ENCODE measurements around the gene RASSF8.

The RASSF8 gene

DNA sequence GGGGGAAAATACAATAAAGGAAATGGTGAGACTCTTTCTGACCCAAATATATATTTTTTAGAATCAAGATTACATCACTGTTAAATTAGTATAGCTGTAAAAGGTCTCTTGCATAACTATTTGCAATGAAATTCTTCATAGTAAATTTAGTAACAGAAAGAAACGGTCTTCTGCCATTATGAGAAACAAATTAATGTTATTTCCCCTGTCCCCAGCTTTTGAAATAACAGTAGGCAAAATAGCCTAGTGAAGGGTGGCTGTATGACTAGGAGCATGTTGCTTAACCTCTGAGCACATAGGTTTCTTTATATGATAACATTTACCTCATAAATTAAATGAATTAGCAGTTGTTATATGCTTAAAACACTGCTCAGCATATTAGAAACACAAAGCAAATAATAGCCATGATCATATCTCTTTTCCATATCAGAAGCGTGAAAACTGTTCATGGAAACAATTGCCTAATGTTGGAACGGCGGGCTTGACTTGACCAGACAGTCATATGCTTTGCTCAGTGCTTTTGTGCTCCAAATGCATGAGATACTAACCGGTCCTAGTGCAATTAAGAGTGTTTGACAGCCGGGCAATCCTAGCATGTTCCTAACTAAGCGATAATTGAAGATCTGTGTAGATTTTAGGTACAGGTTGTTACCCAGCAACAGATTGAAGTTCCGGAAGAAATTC is 142.3 kb downstream of the RASSF8 start:
- Histone ChIP-seq H3K9me3 (ENCODE audit: control insufficient read depth, low read depth, low read length) (no peaks in the 10 kb centered on the region), H3K27ac (ENCODE audit: low read length) (no peak overlapping the region)

DNA sequence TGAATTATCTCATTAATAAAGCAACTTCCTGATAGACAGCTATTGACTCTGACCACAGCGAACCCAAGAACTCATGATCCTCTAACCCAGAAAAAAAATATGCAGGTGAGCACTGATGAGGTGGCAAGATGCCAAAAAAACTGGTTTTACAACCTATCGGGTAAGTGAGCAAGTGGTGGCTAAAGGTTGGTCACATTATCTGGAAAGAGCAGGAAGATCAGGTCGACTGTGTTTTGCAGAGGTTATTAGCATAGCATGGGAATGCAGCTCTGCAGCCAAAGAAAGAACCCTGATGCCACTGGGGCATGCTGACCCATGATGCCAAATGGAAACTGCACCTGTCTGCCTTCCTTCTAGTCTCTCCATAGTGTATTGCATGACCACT is 142.9 kb downstream of the RASSF8 start:
- no peaks in the 10 kb centered on the region for H3K4me1 ChIP-seq (ENCODE audit: control insufficient read depth, low read depth, low read length)
- no peak overlapping the region for H3K27ac ChIP-seq (ENCODE audit: low read length)
- H3K4me3 ChIP-seq (ENCODE audit: low read length) = no peak overlapping the region

More for the DNA sequence above, 142.3 kb downstream of the RASSF8 start:
- no peaks in the 10 kb centered on the region for H3K27me3 ChIP-seq (ENCODE audit: control insufficient read depth, insufficient read depth, low read length)
- no peaks in the 10 kb centered on the region for H3K36me3 ChIP-seq (ENCODE audit: control insufficient read depth, low read depth, low read length)
- H3K4me3 ChIP-seq (ENCODE audit: low read length) = no peak overlapping the region
- H3K9ac ChIP-seq (ENCODE audit: low read length) = no peak overlapping the region
- H3K4me1 ChIP-seq (ENCODE audit: control insufficient read depth, low read depth, low read length) = no peaks in the 10 kb centered on the region

DNA sequence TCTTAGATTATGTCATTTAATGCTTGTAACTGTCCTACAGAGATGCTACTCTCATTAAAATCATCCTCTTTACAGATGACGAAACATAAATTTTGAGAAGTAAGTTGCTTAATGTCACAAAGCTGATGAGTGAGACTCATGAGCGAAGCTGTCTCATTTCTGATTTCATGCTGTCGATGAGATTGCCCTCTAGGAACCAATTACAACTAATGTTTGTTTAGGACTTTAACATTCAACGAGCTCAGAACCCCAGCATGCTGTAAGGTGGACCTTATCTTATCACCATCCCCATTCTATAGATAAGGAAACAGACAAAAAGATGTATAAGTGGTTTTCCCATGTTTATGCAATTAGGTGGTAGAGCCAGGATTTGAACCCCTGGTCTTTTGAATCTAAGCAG is 143.3 kb downstream of the RASSF8 start:
- Histone ChIP-seq H3K4me3 (ENCODE audit: low read length) (no peak overlapping the region), H3K9me3 (ENCODE audit: control insufficient read depth, low read depth, low read length) (no peaks in the 10 kb centered on the region), H3K4me1 (ENCODE audit: control insufficient read depth, low read depth, low read length) (no peaks in the 10 kb centered on the region), H3K27ac (ENCODE audit: low read length) (no peak overlapping the region), H3K27me3 (ENCODE audit: control insufficient read depth, insufficient read depth, low read length) (no peaks in the 10 kb centered on the region), H3K36me3 (ENCODE audit: control insufficient read depth, low read depth, low read length) (no peaks in the 10 kb centered on the region), H3K9ac (ENCODE audit: low read length) (no peak overlapping the region)

More for the DNA sequence above, 142.9 kb downstream of the RASSF8 start:
- Histone ChIP-seq H3K36me3 (ENCODE audit: control insufficient read depth, low read depth, low read length) (no peaks in the 10 kb centered on the region), H3K27me3 (ENCODE audit: control insufficient read depth, insufficient read depth, low read length) (no peaks in the 10 kb centered on the region), H3K9me3 (ENCODE audit: control insufficient read depth, low read depth, low read length) (no peaks in the 10 kb centered on the region), H3K9ac (ENCODE audit: low read length) (no peak overlapping the region)

GRCh38 chr12:26102953-26103352 is 144.5 kb downstream of the RASSF8 start:
- no peak overlapping the region for H3K27ac ChIP-seq (ENCODE audit: low read length)
- H3K9ac ChIP-seq (ENCODE audit: low read length) = no peak overlapping the region
- H3K4me1 ChIP-seq (ENCODE audit: control insufficient read depth, low read depth, low read length) = no peaks in the 10 kb centered on the region
- no peaks in the 10 kb centered on the region for H3K36me3 ChIP-seq (ENCODE audit: control insufficient read depth, low read depth, low read length)
- H3K27me3 ChIP-seq (ENCODE audit: control insufficient read depth, insufficient read depth, low read length) = no peaks in the 10 kb centered on the region
- H3K9me3 ChIP-seq (ENCODE audit: control insufficient read depth, low read depth, low read length) = no peaks in the 10 kb centered on the region
- no peak overlapping the region for H3K4me3 ChIP-seq (ENCODE audit: low read length)

GRCh38 chr12:26106347-26106746 is 147.9 kb downstream of the RASSF8 start:
- Histone ChIP-seq H3K4me3 (ENCODE audit: low read length) (no peak overlapping the region), H3K36me3 (ENCODE audit: control insufficient read depth, low read depth, low read length) (no peaks in the 10 kb centered on the region), H3K4me1 (ENCODE audit: control insufficient read depth, low read depth, low read length) (peaks cover 3% of the 10 kb centered on the region), H3K27me3 (ENCODE audit: control insufficient read depth, insufficient read depth, low read length) (no peaks in the 10 kb centered on the region), H3K27ac (ENCODE audit: low read length) (no peak overlapping the region), H3K9me3 (ENCODE audit: control insufficient read depth, low read depth, low read length) (no peaks in the 10 kb centered on the region), H3K9ac (ENCODE audit: low read length) (no peak overlapping the region)

GRCh38 chr12:26108915-26109314 is 150.4 kb downstream of the RASSF8 start:
- no peak overlapping the region for H3K9ac ChIP-seq (ENCODE audit: low read length)
- H3K27me3 ChIP-seq (ENCODE audit: control insufficient read depth, insufficient read depth, low read length) = peaks cover 19% of the 10 kb centered on the region
- no peaks in the 10 kb centered on the region for H3K9me3 ChIP-seq (ENCODE audit: control insufficient read depth, low read depth, low read length)
- H3K4me3 ChIP-seq (ENCODE audit: low read length) = no peak overlapping the region
- H3K4me1 ChIP-seq (ENCODE audit: control insufficient read depth, low read depth, low read length) = peaks cover 19% of the 10 kb centered on the region
- no peaks in the 10 kb centered on the region for H3K36me3 ChIP-seq (ENCODE audit: control insufficient read depth, low read depth, low read length)
- no peak overlapping the region for H3K27ac ChIP-seq (ENCODE audit: low read length)

GRCh38 chr12:26109343-26109881 is 150.9 kb downstream of the RASSF8 start:
- Histone ChIP-seq H3K27me3 (ENCODE audit: control insufficient read depth, insufficient read depth, low read length) (peaks cover 19% of the 10 kb centered on the region), H3K9me3 (ENCODE audit: control insufficient read depth, low read depth, low read length) (no peaks in the 10 kb centered on the region), H3K9ac (ENCODE audit: low read length) (no peak overlapping the region), H3K36me3 (ENCODE audit: control insufficient read depth, low read depth, low read length) (no peaks in the 10 kb centered on the region), H3K27ac (ENCODE audit: low read length) (no peak overlapping the region), H3K4me3 (ENCODE audit: low read length) (no peak overlapping the region), H3K4me1 (ENCODE audit: control insufficient read depth, low read depth, low read length) (peaks cover 19% of the 10 kb centered on the region)

DNA sequence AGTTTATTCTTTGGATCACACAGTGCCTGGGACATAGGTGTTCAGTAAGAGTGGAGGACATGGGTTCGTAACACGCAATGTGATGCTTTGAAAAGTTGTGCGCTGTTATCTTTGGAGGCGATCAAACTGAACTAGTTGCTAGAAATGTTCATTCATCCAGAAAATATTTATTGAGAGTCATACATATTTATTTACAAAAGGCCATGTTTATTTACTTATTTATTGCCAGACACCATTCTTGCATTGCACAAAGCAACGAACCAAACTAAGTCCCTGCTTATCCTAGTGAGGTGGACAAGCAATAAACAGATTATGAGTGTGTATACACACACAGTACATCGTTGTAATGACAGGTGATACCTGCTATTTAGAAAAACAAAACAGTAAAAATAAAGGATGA is 153.8 kb downstream of the RASSF8 start:
- peaks cover 26% of the 10 kb centered on the region for H3K4me1 ChIP-seq (ENCODE audit: control insufficient read depth, low read depth, low read length)
- peaks cover 46% of the 10 kb centered on the region for H3K27me3 ChIP-seq (ENCODE audit: control insufficient read depth, insufficient read depth, low read length)
- no peaks in the 10 kb centered on the region for H3K36me3 ChIP-seq (ENCODE audit: control insufficient read depth, low read depth, low read length)
- no peak overlapping the region for H3K27ac ChIP-seq (ENCODE audit: low read length)
- peak overlapping the region; percentile 63 for H3K4me3 ChIP-seq (ENCODE audit: low read length)
- H3K9ac ChIP-seq (ENCODE audit: low read length) = no peak overlapping the region
- H3K9me3 ChIP-seq (ENCODE audit: control insufficient read depth, low read depth, low read length) = no peaks in the 10 kb centered on the region

DNA sequence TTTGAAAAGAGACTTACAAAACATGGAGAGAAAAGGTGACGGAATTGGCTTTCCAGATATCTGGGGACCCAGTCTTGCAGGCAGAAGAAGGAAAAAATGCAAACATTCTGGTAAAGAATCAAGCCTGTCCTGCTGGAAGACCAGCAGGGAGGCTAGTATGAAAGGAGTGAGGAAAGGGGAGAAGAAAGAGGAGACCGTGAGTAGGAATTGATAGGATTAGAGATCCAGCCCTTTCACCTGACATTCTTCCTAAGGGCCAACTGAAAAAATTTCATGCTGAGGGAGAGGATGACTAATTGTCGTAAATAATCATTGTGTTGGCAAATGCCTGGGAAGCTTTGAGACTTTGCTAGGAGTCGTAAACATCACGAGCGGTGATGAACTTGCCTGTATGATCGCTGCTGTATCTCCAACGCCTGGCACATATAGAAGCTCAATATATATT is 154.2 kb downstream of the RASSF8 start:
- H3K9ac ChIP-seq (ENCODE audit: low read length) = peak overlapping the region; percentile 67
- H3K9me3 ChIP-seq (ENCODE audit: control insufficient read depth, low read depth, low read length) = no peaks in the 10 kb centered on the region
- H3K27me3 ChIP-seq (ENCODE audit: control insufficient read depth, insufficient read depth, low read length) = peaks cover 49% of the 10 kb centered on the region
- H3K4me1 ChIP-seq (ENCODE audit: control insufficient read depth, low read depth, low read length) = peaks cover 26% of the 10 kb centered on the region
- no peak overlapping the region for H3K27ac ChIP-seq (ENCODE audit: low read length)
- peak overlapping the region; percentile 63 for H3K4me3 ChIP-seq (ENCODE audit: low read length)
- no peaks in the 10 kb centered on the region for H3K36me3 ChIP-seq (ENCODE audit: control insufficient read depth, low read depth, low read length)

- H3K4me3 ChIP-seq (ENCODE audit: low read length) = peak overlapping the region; percentile 63
Measured at GRCh38 chr12:26113181-26113654, 154.7 kb downstream of the RASSF8 start.

GRCh38 chr12:26113853-26114719 is 155.6 kb downstream of the RASSF8 start:
- H3K4me1 ChIP-seq (ENCODE audit: control insufficient read depth, low read depth, low read length) = peaks cover 23% of the 10 kb centered on the region
- no peaks in the 10 kb centered on the region for H3K9me3 ChIP-seq (ENCODE audit: control insufficient read depth, low read depth, low read length)
- H3K27ac ChIP-seq (ENCODE audit: low read length) = no peak overlapping the region
- peak overlapping the region; percentile 63 for H3K4me3 ChIP-seq (ENCODE audit: low read length)
- H3K36me3 ChIP-seq (ENCODE audit: control insufficient read depth, low read depth, low read length) = no peaks in the 10 kb centered on the region
- H3K9ac ChIP-seq (ENCODE audit: low read length) = peak overlapping the region; percentile 67
- H3K27me3 ChIP-seq (ENCODE audit: control insufficient read depth, insufficient read depth, low read length) = peaks cover 49% of the 10 kb centered on the region

More at GRCh38 chr12:26113181-26113654, 154.7 kb downstream of the RASSF8 start:
- H3K9ac ChIP-seq (ENCODE audit: low read length) = peak overlapping the region; percentile 67
- no peak overlapping the region for H3K27ac ChIP-seq (ENCODE audit: low read length)
- H3K4me1 ChIP-seq (ENCODE audit: control insufficient read depth, low read depth, low read length) = peaks cover 26% of the 10 kb centered on the region
- no peaks in the 10 kb centered on the region for H3K36me3 ChIP-seq (ENCODE audit: control insufficient read depth, low read depth, low read length)
- H3K9me3 ChIP-seq (ENCODE audit: control insufficient read depth, low read depth, low read length) = no peaks in the 10 kb centered on the region
- peaks cover 49% of the 10 kb centered on the region for H3K27me3 ChIP-seq (ENCODE audit: control insufficient read depth, insufficient read depth, low read length)

Data from iPS-18a (cell line).